ENCODE measurements around the gene FAM167B. TPM values are rescaled to one million over a fixed set of nuclear protein-coding genes. Genes with fewer than 3 reads are reported as not detected.

Gene FAM167B
- total RNA-seq, 5 donors from 2014 or later (not counting 1 experiment from before 2014, with no cell fraction given): 0.65 to 1.0 (median 0.95) TPM

- POLR2A ChIA-PET: no interaction called here
- Histone ChIP-seq H3K27ac (ENCODE audit: low read length) (peak overlapping the region; percentile 97), H3K36me3 (ENCODE audit: control insufficient read depth in 2 of 2, extremely low read depth in 1 of 2, insufficient read depth in 1 of 2, low read length in 1 of 2) (peaks cover 15 to 38% of the 10 kb centered on the region in 2 donors), H3K27me3 (replicated peaks in 1 of 2; ENCODE audit: control insufficient read depth in 2 of 2, extremely low read depth in 1 of 2, insufficient read depth in 2 of 2, low read length in 1 of 2) (no peaks in the 10 kb centered on the region), H3K9me3 (no peaks in the 10 kb centered on the region), H3K4me1 (ENCODE audit: control insufficient read depth in 1 of 2, extremely low read depth in 1 of 2, insufficient read depth in 2 of 2, low read length in 2 of 2) (peaks cover 22 to 36% of the 10 kb centered on the region in 2 experiments), H3K4me3 (ENCODE audit: control insufficient read depth in 1 of 2, extremely low read depth in 1 of 2, low read length in 1 of 2) (peak overlapping the region; percentile 89 to 98)
- CTCF ChIA-PET: interaction anchor here (0.5 to 0.8 kb wide), 4 partner anchors 10 to 163 kb away, joined by 3 to 4 read pairs (median 3); no protein-coding TSS in a partner anchor
- H3K4me1 Mint-ChIP-seq: peaks cover 27 to 56% (median 45%) of the 10 kb centered on the region in 3 donors
- H3K9me3 Mint-ChIP-seq: no peaks in the 10 kb centered on the region
- DNase-seq: no peak
- H3K4me3 Mint-ChIP-seq: peak overlapping the region; percentile 90 to 96 (median 94)
- ATAC-seq (replicated peaks in 1 of 4): no peak
- peak overlapping the region; percentile 65 to 97 for H3K27ac Mint-ChIP-seq
- no peaks in the 10 kb centered on the region for H3K27me3 Mint-ChIP-seq
- H3K36me3 Mint-ChIP-seq: peaks cover 28% of the 10 kb centered on the region
- 10% methylated on average over 3 of the region's 13 CpGs for WGBS (ENCODE audit: insufficient coverage)
Measured at GRCh38 chr1:32221581-32221979, 25.4 kb upstream of the FAM167B start.

GRCh38 chr1:32221980-32222755 is 24.9 kb upstream of the FAM167B start, which contains the start of the genes EIF3I and TMEM234:
Gene EIF3I, plus strand, starts transcription at chr1:32222407. Its CDS starts 35 bp downstream, at chr1:32222442.
Gene TMEM234, minus strand, starts transcription at chr1:32222353. Its CDS starts 31 bp downstream, at chr1:32222322.
- WGBS (ENCODE audit: insufficient coverage): under 1% methylated on average over 28 of the region's 46 CpGs
- Mint-ChIP-seq H3K4me3 (peak within 1 kb of the TSS; percentile 90 to 96 (median 94)), H3K36me3 (peaks cover 22% of the 10 kb centered on the region), H3K27ac (peak within 1 kb of the TSS; percentile 92 to 97), H3K4me1 (peaks cover 24 to 54% (median 45%) of the 10 kb centered on the region in 3 donors), H3K27me3 (no peaks in the 10 kb centered on the region), H3K9me3 (no peaks in the 10 kb centered on the region)
- Histone ChIP-seq H3K9me3 (no peaks in the 10 kb centered on the region), H3K27me3 (replicated peaks in 1 of 2; ENCODE audit: control insufficient read depth in 2 of 2, extremely low read depth in 1 of 2, insufficient read depth in 2 of 2, low read length in 1 of 2) (no peaks in the 10 kb centered on the region), H3K27ac (ENCODE audit: low read length) (peak within 1 kb of the TSS; percentile 97), H3K36me3 (ENCODE audit: control insufficient read depth in 2 of 2, extremely low read depth in 1 of 2, insufficient read depth in 1 of 2, low read length in 1 of 2) (peaks cover 11 to 36% of the 10 kb centered on the region in 2 donors), H3K4me3 (ENCODE audit: control insufficient read depth in 1 of 2, extremely low read depth in 1 of 2, low read length in 1 of 2) (peak within 1 kb of the TSS; percentile 89 to 98), H3K4me1 (ENCODE audit: control insufficient read depth in 1 of 2, extremely low read depth in 1 of 2, insufficient read depth in 2 of 2, low read length in 2 of 2) (peaks cover 21 to 33% of the 10 kb centered on the region in 2 experiments)
- peak; percentile 76 to 95 (median 88) for DNase-seq
- ATAC-seq (replicated peaks in 1 of 4): peak; percentile 95 to 98 (median 96)
- ChIA-PET CTCF (interaction anchor here in 1 of 2 donors (0.6 to 0.8 kb wide), 2 partner anchors 26 to 162 kb away, joined by 3 read pairs; no protein-coding TSS in a partner anchor), POLR2A (interaction anchor here in 1 of 2 donors (0.6 kb wide), 1 partner anchor 43 kb away, joined by 6 read pairs; no protein-coding TSS in a partner anchor)

GRCh38 chr1:32223683-32224082 is 23.3 kb upstream of the FAM167B start:
- H3K27ac Mint-ChIP-seq: peak overlapping the region; percentile 66 to 97

GRCh38 chr1:32224285-32224684 is 22.7 kb upstream of the FAM167B start:
- Mint-ChIP-seq H3K9me3 (no peaks in the 10 kb centered on the region), H3K36me3 (peaks cover 34% of the 10 kb centered on the region), H3K4me3 (peak overlapping the region; percentile 64 to 94 (median 90)), H3K27me3 (no peaks in the 10 kb centered on the region), H3K27ac (peak overlapping the region; percentile 48 to 66), H3K4me1 (peaks cover 24 to 56% (median 50%) of the 10 kb centered on the region in 3 donors)
- H3K9me3 ChIP-seq: no peaks in the 10 kb centered on the region
- ChIA-PET POLR2A (no interaction called here), CTCF (interaction anchor here in 1 of 2 donors (0.7 kb wide), 1 partner anchor 9 kb away, joined by 3 read pairs; no protein-coding TSS in a partner anchor)
- peaks cover 16 to 51% of the 10 kb centered on the region in 2 donors for H3K36me3 ChIP-seq (ENCODE audit: control insufficient read depth in 2 of 2, extremely low read depth in 1 of 2, insufficient read depth in 1 of 2, low read length in 1 of 2)
- no peaks in the 10 kb centered on the region for H3K27me3 ChIP-seq (replicated peaks in 1 of 2; ENCODE audit: control insufficient read depth in 2 of 2, extremely low read depth in 1 of 2, insufficient read depth in 2 of 2, low read length in 1 of 2)
- H3K4me3 ChIP-seq (ENCODE audit: control insufficient read depth in 1 of 2, extremely low read depth in 1 of 2, low read length in 1 of 2): no peak overlapping the region
- 93% methylated on average over 3 of the region's 4 CpGs for WGBS (ENCODE audit: insufficient coverage)
- ATAC-seq (replicated peaks in 1 of 4): no peak
- H3K27ac ChIP-seq (ENCODE audit: low read length): no peak overlapping the region
- no peak for DNase-seq
- peaks cover 21 to 33% of the 10 kb centered on the region in 2 experiments for H3K4me1 ChIP-seq (ENCODE audit: control insufficient read depth in 1 of 2, extremely low read depth in 1 of 2, insufficient read depth in 2 of 2, low read length in 2 of 2)

More at GRCh38 chr1:32223683-32224082, 23.3 kb upstream of the FAM167B start:
- ChIA-PET POLR2A (interaction anchor here (0.6 to 1.2 kb wide), 5 partner anchors 17 to 171 kb away, joined by 3 to 4 read pairs (median 4); partner anchors contain the start of gene BSDC1 (in 1 of the 2)), CTCF (interaction anchor here in 1 of 2 donors (1.0 kb wide), 1 partner anchor 25 kb away, joined by 4 read pairs; no protein-coding TSS in a partner anchor)
- Mint-ChIP-seq H3K27me3 (no peaks in the 10 kb centered on the region), H3K4me3 (peak overlapping the region; percentile 90 to 96 (median 94)), H3K9me3 (no peaks in the 10 kb centered on the region), H3K4me1 (peaks cover 24 to 56% (median 50%) of the 10 kb centered on the region in 3 donors), H3K36me3 (peaks cover 33% of the 10 kb centered on the region)
- no peak overlapping the region for H3K4me3 ChIP-seq (ENCODE audit: control insufficient read depth in 1 of 2, extremely low read depth in 1 of 2, low read length in 1 of 2)
- H3K4me1 ChIP-seq (ENCODE audit: control insufficient read depth in 1 of 2, extremely low read depth in 1 of 2, insufficient read depth in 2 of 2, low read length in 2 of 2): peaks cover 21 to 33% of the 10 kb centered on the region in 2 experiments
- no peak overlapping the region for H3K27ac ChIP-seq (ENCODE audit: low read length)
- no peak for DNase-seq
- H3K36me3 ChIP-seq (ENCODE audit: control insufficient read depth in 2 of 2, extremely low read depth in 1 of 2, insufficient read depth in 1 of 2, low read length in 1 of 2): peaks cover 16 to 47% of the 10 kb centered on the region in 2 donors
- 93% methylated on average over 3 of the region's 3 CpGs for WGBS (ENCODE audit: insufficient coverage)
- no peak for ATAC-seq (replicated peaks in 1 of 4)
- no peaks in the 10 kb centered on the region for H3K9me3 ChIP-seq
- H3K27me3 ChIP-seq (replicated peaks in 1 of 2; ENCODE audit: control insufficient read depth in 2 of 2, extremely low read depth in 1 of 2, insufficient read depth in 2 of 2, low read length in 1 of 2): no peaks in the 10 kb centered on the region

DNA sequence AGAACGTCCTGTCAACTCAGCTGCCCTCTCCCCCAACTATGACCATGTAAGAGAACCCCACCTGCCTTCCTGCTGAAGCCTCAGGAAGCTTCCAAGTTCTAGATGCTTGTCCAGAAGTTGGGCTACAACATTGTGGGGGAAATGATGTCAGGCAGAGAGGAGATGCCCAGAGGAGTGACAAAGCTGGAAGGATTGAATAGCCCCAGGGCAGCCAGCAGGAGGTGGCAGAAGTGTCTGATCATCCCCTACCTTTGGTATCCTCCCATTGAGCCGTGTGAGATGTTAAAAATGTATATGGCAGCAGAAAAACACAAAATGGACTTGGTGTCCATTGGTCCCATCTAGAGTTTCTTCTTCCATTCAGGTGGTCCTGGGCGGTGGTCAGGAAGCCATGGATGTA is 18.3 kb upstream of the FAM167B start:
- H3K36me3 Mint-ChIP-seq: peaks cover 36% of the 10 kb centered on the region
- no CpG with 5 or more reads among the region's 3 CpGs for WGBS (ENCODE audit: insufficient coverage)
- Histone ChIP-seq H3K27me3 (replicated peaks in 1 of 2; ENCODE audit: control insufficient read depth in 2 of 2, extremely low read depth in 1 of 2, insufficient read depth in 2 of 2, low read length in 1 of 2) (no peaks in the 10 kb centered on the region), H3K4me1 (ENCODE audit: control insufficient read depth in 1 of 2, extremely low read depth in 1 of 2, insufficient read depth in 2 of 2, low read length in 2 of 2) (peaks cover 4 to 6% of the 10 kb centered on the region in 2 experiments), H3K4me3 (ENCODE audit: control insufficient read depth in 1 of 2, extremely low read depth in 1 of 2, low read length in 1 of 2) (no peak overlapping the region), H3K36me3 (ENCODE audit: control insufficient read depth in 2 of 2, extremely low read depth in 1 of 2, insufficient read depth in 1 of 2, low read length in 1 of 2) (peaks cover 16 to 63% of the 10 kb centered on the region in 2 donors), H3K27ac (ENCODE audit: low read length) (no peak overlapping the region), H3K9me3 (no peaks in the 10 kb centered on the region)
- no peaks in the 10 kb centered on the region for H3K9me3 Mint-ChIP-seq
- no peak overlapping the region for H3K4me3 Mint-ChIP-seq
- ChIA-PET POLR2A (interaction anchor here in 1 of 2 donors (0.6 to 1.7 kb wide), 2 partner anchors 10 to 62 kb away, joined by 3 to 12 read pairs; no protein-coding TSS in a partner anchor), CTCF (interaction anchor here in 1 of 2 donors (1.1 kb wide), 1 partner anchor 13 kb away, joined by 3 read pairs; no protein-coding TSS in a partner anchor)
- DNase-seq: no peak
- H3K4me1 Mint-ChIP-seq: peaks cover 6 to 18% (median 18%) of the 10 kb centered on the region in 3 donors
- no peak for ATAC-seq (replicated peaks in 1 of 4)
- H3K27me3 Mint-ChIP-seq: no peaks in the 10 kb centered on the region
- H3K27ac Mint-ChIP-seq: no peak overlapping the region

All from T-cell (primary cell).